ENCODE measurements around the gene QRFP. TPM values are rescaled to one million over a fixed set of nuclear protein-coding genes. Genes with fewer than 3 reads are reported as not detected.
"Not testable (repeated sequence)": the region's sequence is repeated elsewhere in the genome, so short reads cannot be mapped to it uniquely, and the experiment has no call there.

Gene QRFP
- total RNA-seq, 3 donors from 2014 or later, result not detected

- Mint-ChIP-seq H3K4me1 (ENCODE audit: low read depth) (no peaks in the 10 kb centered on the region), H3K9me3 (no peaks in the 10 kb centered on the region), H3K36me3 (ENCODE audit: insufficient read depth) (no peaks in the 10 kb centered on the region), H3K27me3 (ENCODE audit: low read depth) (peaks cover 12% of the 10 kb centered on the region), H3K4me3 (no peak overlapping the region)
- DNase-seq, result no peak
- ATAC-seq, result no peak
Measured at GRCh38 chr9:130918101-130918825, 21.7 kb upstream of the QRFP start.

GRCh38 chr9:130917168-130917960 is 20.8 kb upstream of the QRFP start:
- Mint-ChIP-seq H3K27me3 (ENCODE audit: low read depth) (peaks cover 7% of the 10 kb centered on the region), H3K36me3 (ENCODE audit: insufficient read depth) (no peaks in the 10 kb centered on the region), H3K4me3 (no peak overlapping the region), H3K9me3 (no peaks in the 10 kb centered on the region), H3K4me1 (ENCODE audit: low read depth) (no peaks in the 10 kb centered on the region)
- DNase-seq (no peak), ATAC-seq (no peak)

GRCh38 chr9:130915096-130915447 is 18.5 kb upstream of the QRFP start:
- no peaks in the 10 kb centered on the region for H3K9me3 Mint-ChIP-seq
- DNase-seq, result no peak
- ATAC-seq, result no peak
- no peaks in the 10 kb centered on the region for H3K4me1 Mint-ChIP-seq (ENCODE audit: low read depth)
- no peak overlapping the region for H3K4me3 Mint-ChIP-seq
- H3K36me3 Mint-ChIP-seq (ENCODE audit: insufficient read depth), result no peaks in the 10 kb centered on the region
- H3K27me3 Mint-ChIP-seq (ENCODE audit: low read depth), result peaks cover 3% of the 10 kb centered on the region

GRCh38 chr9:130914417-130915095 is 17.9 kb upstream of the QRFP start:
- Mint-ChIP-seq H3K4me1 (ENCODE audit: low read depth) (no peaks in the 10 kb centered on the region), H3K27me3 (ENCODE audit: low read depth) (peaks cover 2% of the 10 kb centered on the region), H3K36me3 (ENCODE audit: insufficient read depth) (no peaks in the 10 kb centered on the region), H3K9me3 (no peaks in the 10 kb centered on the region), H3K4me3 (no peak overlapping the region)
- DNase-seq (no peak), ATAC-seq (no peak)

DNA sequence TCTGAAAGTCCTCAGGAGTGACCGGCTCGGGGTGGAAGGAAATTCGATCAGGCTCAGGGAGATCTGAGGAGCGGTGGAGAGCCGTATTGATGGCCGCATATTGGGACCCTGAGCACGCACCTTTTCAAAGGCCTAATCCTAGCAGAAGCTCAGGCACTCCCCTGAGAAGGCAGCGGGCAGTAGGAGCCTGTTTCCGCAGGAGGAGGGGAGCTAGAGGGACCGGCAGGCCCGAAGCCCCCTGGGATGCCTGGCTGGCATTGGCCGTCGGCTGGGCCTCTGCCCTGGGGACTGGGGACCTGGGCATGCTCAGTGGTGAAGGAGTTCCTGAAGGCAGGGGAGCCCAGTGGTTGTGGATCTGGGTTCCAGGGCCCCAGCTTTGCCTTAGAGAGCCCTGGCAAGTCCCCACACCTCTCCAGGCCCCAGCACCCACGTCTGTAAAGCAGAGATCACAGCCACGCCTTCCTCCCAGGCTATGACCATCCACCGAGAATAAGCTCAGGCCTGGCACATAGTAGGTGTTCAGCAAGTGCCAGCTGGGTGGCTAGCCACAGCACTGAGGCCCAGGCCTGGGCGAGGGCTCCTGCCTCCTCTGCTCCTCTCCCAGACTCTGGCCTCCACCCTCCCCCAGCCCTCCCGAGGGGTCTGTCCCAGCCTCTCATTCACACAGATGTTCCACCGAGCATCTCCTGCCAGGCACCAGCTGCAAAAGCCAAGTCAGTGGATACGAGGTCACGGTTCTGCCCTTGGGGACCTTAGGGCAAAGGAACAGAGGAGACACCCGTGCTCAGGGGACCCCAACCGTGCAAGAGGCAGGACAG is 17.2 kb upstream of the QRFP start:
- Mint-ChIP-seq H3K4me3 (no peak overlapping the region), H3K36me3 (ENCODE audit: insufficient read depth) (no peaks in the 10 kb centered on the region), H3K27me3 (ENCODE audit: low read depth) (no peaks in the 10 kb centered on the region), H3K4me1 (ENCODE audit: low read depth) (no peaks in the 10 kb centered on the region), H3K9me3 (no peaks in the 10 kb centered on the region)
- ATAC-seq, result no peak
- no peak for DNase-seq

DNA sequence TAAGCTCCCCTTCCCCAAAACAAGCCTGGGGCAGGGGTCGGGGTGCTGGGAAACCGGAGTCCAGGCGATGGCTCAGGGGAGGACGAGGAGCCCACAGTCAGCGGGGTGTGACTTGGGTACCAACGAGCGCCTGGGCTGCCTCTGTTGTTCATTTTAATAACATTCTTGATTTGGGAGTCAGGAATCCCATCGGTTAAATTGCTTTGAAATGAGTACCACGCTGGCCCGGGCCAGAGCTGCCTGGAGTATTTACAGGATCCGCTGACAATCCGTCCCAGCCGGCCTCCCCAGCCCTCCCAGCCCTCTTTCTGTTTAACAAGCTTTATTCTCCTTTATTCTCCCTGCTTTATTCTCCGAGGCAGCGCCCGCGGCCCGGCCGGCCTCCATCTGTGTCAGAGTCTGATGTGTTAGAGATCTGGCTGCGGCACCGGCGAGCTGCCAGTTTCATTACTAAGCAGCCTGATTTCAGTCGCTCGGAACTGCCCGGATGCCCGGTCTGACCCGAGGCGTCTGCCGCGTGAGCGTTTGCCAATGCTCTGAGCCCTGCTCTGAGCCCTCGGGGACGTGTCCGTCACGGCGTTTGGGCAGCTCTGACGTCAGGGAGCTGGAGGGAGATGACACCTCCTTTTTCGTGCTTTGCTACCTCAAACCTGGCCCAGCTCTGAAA is 16.5 kb upstream of the QRFP start:
- Mint-ChIP-seq H3K4me1 (ENCODE audit: low read depth) (no peaks in the 10 kb centered on the region), H3K9me3 (no peaks in the 10 kb centered on the region), H3K27me3 (ENCODE audit: low read depth) (peaks cover 2% of the 10 kb centered on the region), H3K36me3 (ENCODE audit: insufficient read depth) (no peaks in the 10 kb centered on the region), H3K4me3 (no peak overlapping the region)
- DNase-seq (no peak), ATAC-seq (no peak)

- Mint-ChIP-seq H3K4me1 (ENCODE audit: low read depth) (no peaks in the 10 kb centered on the region), H3K36me3 (ENCODE audit: insufficient read depth) (no peaks in the 10 kb centered on the region), H3K9me3 (no peaks in the 10 kb centered on the region), H3K4me3 (no peak overlapping the region), H3K27me3 (ENCODE audit: low read depth) (peaks cover 5% of the 10 kb centered on the region)
- no peak for DNase-seq
- no peak for ATAC-seq
Measured at GRCh38 chr9:130911254-130912049, 14.8 kb upstream of the QRFP start.

DNA sequence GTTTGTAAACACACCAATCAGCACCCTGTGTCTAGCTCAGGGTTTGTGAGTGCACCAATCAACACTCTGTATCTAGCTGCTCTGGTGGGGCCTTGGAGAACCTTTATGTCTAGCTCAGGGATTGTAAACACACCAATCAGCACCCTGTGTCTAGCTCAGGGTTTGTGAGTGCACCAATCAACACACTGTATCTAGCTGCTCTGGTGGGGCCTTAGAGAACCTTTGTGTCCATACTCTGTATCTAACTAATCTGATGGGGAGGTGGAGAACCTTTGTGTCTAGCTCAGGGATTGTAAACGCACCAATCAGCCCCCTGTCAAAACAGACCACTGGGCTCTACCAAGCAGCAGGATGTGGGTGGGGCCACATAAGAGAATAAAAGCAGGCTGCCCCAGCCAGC is 14.1 kb upstream of the QRFP start:
- H3K9me3 Mint-ChIP-seq; H3K36me3 Mint-ChIP-seq (ENCODE audit: insufficient read depth); DNase-seq; H3K27me3 Mint-ChIP-seq (ENCODE audit: low read depth); H3K4me3 Mint-ChIP-seq; H3K4me1 Mint-ChIP-seq (ENCODE audit: low read depth); ATAC-seq: not testable (repeated sequence)

GRCh38 chr9:130910041-130910440 is 13.4 kb upstream of the QRFP start:
- H3K27me3 Mint-ChIP-seq (ENCODE audit: low read depth), result peaks cover 11% of the 10 kb centered on the region

GRCh38 chr9:130908878-130909355 is 12.3 kb upstream of the QRFP start:
- H3K4me1 Mint-ChIP-seq (ENCODE audit: low read depth), result no peaks in the 10 kb centered on the region
- no peaks in the 10 kb centered on the region for H3K9me3 Mint-ChIP-seq
- peaks cover 11% of the 10 kb centered on the region for H3K27me3 Mint-ChIP-seq (ENCODE audit: low read depth)
- no peak overlapping the region for H3K4me3 Mint-ChIP-seq
- DNase-seq (no peak), ATAC-seq (no peak)
- no peaks in the 10 kb centered on the region for H3K36me3 Mint-ChIP-seq (ENCODE audit: insufficient read depth)

More at GRCh38 chr9:130910041-130910440, 13.4 kb upstream of the QRFP start:
- H3K36me3 Mint-ChIP-seq (ENCODE audit: insufficient read depth); ATAC-seq; H3K9me3 Mint-ChIP-seq; DNase-seq; H3K4me1 Mint-ChIP-seq (ENCODE audit: low read depth); H3K4me3 Mint-ChIP-seq: not testable (repeated sequence)

- ATAC-seq (no peak), DNase-seq (no peak)
- H3K9me3 Mint-ChIP-seq, result no peaks in the 10 kb centered on the region
- H3K36me3 Mint-ChIP-seq (ENCODE audit: insufficient read depth), result no peaks in the 10 kb centered on the region
- H3K4me3 Mint-ChIP-seq, result no peak overlapping the region
- peaks cover 13% of the 10 kb centered on the region for H3K27me3 Mint-ChIP-seq (ENCODE audit: low read depth)
- H3K4me1 Mint-ChIP-seq (ENCODE audit: low read depth), result no peaks in the 10 kb centered on the region
Measured at GRCh38 chr9:130908146-130908877, 11.7 kb upstream of the QRFP start.

GRCh38 chr9:130906735-130907416 is 10.3 kb upstream of the QRFP start:
- ATAC-seq (no peak), DNase-seq (no peak)
- Mint-ChIP-seq H3K9me3 (no peaks in the 10 kb centered on the region), H3K36me3 (ENCODE audit: insufficient read depth) (no peaks in the 10 kb centered on the region), H3K27me3 (ENCODE audit: low read depth) (peaks cover 13% of the 10 kb centered on the region), H3K4me3 (no peak overlapping the region), H3K4me1 (ENCODE audit: low read depth) (no peaks in the 10 kb centered on the region)
